K562 (cell line): Measurements from ENCODE around the gene NDST1. TPM values are rescaled to one million over a fixed set of nuclear protein-coding genes. Genes with fewer than 3 reads are reported as not detected.

ENCODE experiments used
- ATAC-seq: fragments of 200-7000 bp; cut with Tn5 transposase; 3 replicates; pipeline ENCODE4 v1.9.1; 2020; ENCODE audit warnings: moderate library complexity
- BruUV-seq: library from RNA; stranded (reverse); fragments of 400-500 nt; replicated peaks from 2 replicates; lab custom pipeline; 2021; lab: Mats Ljungman, UMichigan
- CTCF ChIA-PET: fragments of 300-600 bp; formaldehyde crosslinking; extraction: SDS; loops from one replicate; lab custom pipeline; 2021; ENCODE audit warnings: low intra/inter-chr PET ratio; lab: Yijun Ruan, JAX
- POLR2A ChIA-PET: fragments of 300-600, 350-650 bp; sonication (Branson Sonifier 250); formaldehyde crosslinking; extraction: SDS; loops from one replicate; lab custom pipeline; 2021; ENCODE audit warnings: antibody characterized with exemption, inconsistent platforms; lab: Yijun Ruan, JAX
- DNase-seq, 4 experiments: peaks; one replicate each; pipeline versions ENCODE4 v3.0.0 to v3.0.0-alpha.2; 2011 to 2018; ENCODE audit warnings: low spot score in 3 of 4, mixed read lengths in 3 of 4; ENCODE audit errors: extremely low read depth in 1 of 4
- FAIRE-seq: peaks from 2 replicates; lab custom pipeline; 2011; peaks lifted over from hg19 to GRCh38; lab: Jason Lieb, UNC
- H2AFZ ChIP-seq: 2 replicates; pipeline ENCODE4 v1.6.0; 2011; ENCODE audit warnings: low read depth, low read length, control low read depth, inconsistent platforms
- H3K27ac ChIP-seq: fragments of 200-600 bp; 3 replicates; pipeline ENCODE4 v1.8.0; 2011; ENCODE audit warnings: low read depth, mild to moderate bottlenecking, control low read depth, inconsistent platforms, low read length, moderate library complexity, mixed read lengths; ENCODE audit errors: extremely low read depth
- H3K27me3 ChIP-seq, 2 experiments: fragments of 300-600 bp in 1 of 2; 2 replicates in 1 of 2; 3 replicates in 1 of 2; pipeline versions ENCODE4 v1.6.0 to v1.8.0; 2011; ENCODE audit warnings: inconsistent platforms in 2 of 2, low read length in 2 of 2, mild to moderate bottlenecking in 1 of 2, mixed read lengths in 1 of 2, moderate library complexity in 1 of 2; ENCODE audit not compliant: control insufficient read depth in 2 of 2, insufficient read depth in 2 of 2
- H3K36me3 ChIP-seq: fragments of 300-600 bp; 3 replicates; pipeline ENCODE4 v1.8.0; 2011; ENCODE audit warnings: mild to moderate bottlenecking, low read length, inconsistent platforms; ENCODE audit not compliant: control insufficient read depth, insufficient read depth
- H3K4me1 ChIP-seq, 2 experiments: fragments of 200-600 bp in 1 of 2; replicated peaks in 1 of 2; 2 replicates in 1 of 2; 3 replicates in 1 of 2; pipeline versions ENCODE4 v1.5.1 to v1.8.0; 2011; ENCODE audit warnings: inconsistent platforms in 2 of 2, low read length in 2 of 2, mild to moderate bottlenecking in 1 of 2, mixed read lengths in 1 of 2, moderate library complexity in 1 of 2; ENCODE audit not compliant: control insufficient read depth in 2 of 2, insufficient read depth in 2 of 2
- H3K4me2 ChIP-seq: 2 replicates; pipeline ENCODE4 v1.6.1; 2011; ENCODE audit warnings: low read length, control low read depth, inconsistent platforms, mixed read lengths; ENCODE audit not compliant: insufficient read depth
- H3K4me3 ChIP-seq: fragments of 200-600 bp; sonication (generic), shearing (Covaris generic); 2 replicates; pipeline ENCODE4 v1.5.1; 2016; ENCODE audit warnings: control low read depth, inconsistent platforms
- H3K79me2 ChIP-seq: fragments of 200-600 bp; 3 replicates; pipeline ENCODE4 v1.8.0; 2011; ENCODE audit warnings: low read length, inconsistent platforms; ENCODE audit not compliant: control insufficient read depth, insufficient read depth
- H3K9ac ChIP-seq, 2 experiments: 2 replicates each; pipeline versions ENCODE4 v1.6.0 to v1.6.1; 2011; ENCODE audit warnings: low read depth in 2 of 2, low read length in 2 of 2, control low read depth in 1 of 2, inconsistent platforms in 1 of 2, mild to moderate bottlenecking in 1 of 2, mixed read lengths in 1 of 2; ENCODE audit not compliant: insufficient read depth in 1 of 2
- H3K9me1 ChIP-seq: one replicate; pipeline ENCODE4 v1.6.0; 2011; ENCODE audit warnings: inconsistent platforms, mild to moderate bottlenecking, low read length, moderate library complexity; ENCODE audit not compliant: control insufficient read depth, insufficient read depth
- H3K9me3 ChIP-seq: replicated peaks from 2 replicates; pipeline ENCODE4 v1.5.1; 2011; ENCODE audit warnings: low read depth, low read length, inconsistent platforms; ENCODE audit not compliant: control insufficient read depth, insufficient read depth
- H4K20me1 ChIP-seq: replicated peaks from 2 replicates; pipeline ENCODE4 v1.6.1; 2011; ENCODE audit warnings: low read length, inconsistent platforms, mixed read lengths; ENCODE audit not compliant: control insufficient read depth, insufficient read depth
- CBX2 ChIP-seq: fragments of 200-600 bp; sonication (generic); IDR thresholded peaks from one replicate; pipeline ENCODE4 v1.6.1; 2012; ENCODE audit warnings: mild to moderate bottlenecking, low read length, inconsistent platforms; ENCODE audit not compliant: insufficient read depth, poor library complexity, severe bottlenecking
- CREB1 ChIP-seq, 2 experiments: sonication (generic) in 1 of 2; formaldehyde crosslinking in 1 of 2; IDR thresholded peaks; 2 replicates each; pipeline versions ENCODE4 v1.6.1 to v1.8.0; 2012 to 2022; ENCODE audit warnings: inconsistent platforms in 1 of 2, mild to moderate bottlenecking in 1 of 2, missing genetic modification reagents in 1 of 2, moderate library complexity in 1 of 2
- HEY1 ChIP-seq: fragments of 250-450 bp; sonication (Bioruptor Pico); IDR thresholded peaks from 2 replicates; pipeline ENCODE4 v1.5.0; 2020; ENCODE audit warnings: mild to moderate bottlenecking, moderate library complexity, borderline replicate concordance
- MXD1 ChIP-seq: fragments of 250-450 bp; sonication (Bioruptor Pico); IDR thresholded peaks from 2 replicates; pipeline ENCODE4 v1.8.0; 2021; ENCODE audit warnings: borderline replicate concordance, mild to moderate bottlenecking, moderate library complexity; ENCODE audit not compliant: poor library complexity, severe bottlenecking
- NEUROD1 ChIP-seq: fragments of 150-350 bp; IDR thresholded peaks from 2 replicates; pipeline ENCODE4 v1.6.1; 2014; ENCODE audit warnings: borderline replicate concordance, low read length, low read depth; ENCODE audit not compliant: partially characterized antibody
- SMAD3 ChIP-seq: fragments of 450-650 bp; formaldehyde crosslinking; conservative IDR thresholded peaks from 2 replicates; pipeline ENCODE4 v1.4.0; 2020; ENCODE audit warnings: mild to moderate bottlenecking
- SMARCC2 ChIP-seq: fragments of 450-650 bp; IDR thresholded peaks from 2 replicates; pipeline ENCODE4 v1.6.1; 2017; ENCODE audit warnings: antibody characterized with exemption, moderate library complexity, mild to moderate bottlenecking, low read depth
- TRIM25 ChIP-seq: fragments of 450-650 bp; IDR thresholded peaks from 2 replicates; pipeline ENCODE4 v1.7.0; 2016; ENCODE audit warnings: borderline replicate concordance
- ZNF277 ChIP-seq: fragments of 250-450 bp; sonication (Bioruptor Pico); IDR thresholded peaks from 2 replicates; pipeline ENCODE4 v1.8.0; 2022; ENCODE audit warnings: inconsistent platforms, mild to moderate bottlenecking, moderate library complexity, borderline replicate concordance
- WGBS: fragments of 100-300 bp; shearing (Covaris generic); methylation state at CpG from one replicate; pipeline ENCODE4 v1.1.6; 2016; ENCODE audit warnings: low coverage, mixed read lengths; ENCODE audit not compliant: insufficient coverage; ENCODE audit errors: missing lambda C conversion rate; 5-methylcytosine and 5-hydroxymethylcytosine counted together
- in situ Hi-C: fragments of 300-500 bp; cut with MboI; formaldehyde crosslinking; loops from 4 replicates; pipeline ENCODE4 v1.15.0; 2018; ENCODE audit warnings: inconsistent platforms, mixed read lengths
- intact Hi-C: fragments of 100-400 bp; cut with micrococcal nuclease; formaldehyde crosslinking; loops from 2 replicates; pipeline ENCODE4 v1.14.2; 2022
- polyA plus RNA-seq, 8 experiments: library from polyadenylated mRNA; depleted of rRNA in 4 of 8; stranded (reverse) in 5 of 8; unstranded in 3 of 8; fragments of >200 nt; fragmentation: Nextera tagmentation in 2 of 8; fragmentation: Illumina TruSeq in 1 of 8; extraction: Ambion mirVana in 2 of 8; extraction: Trizol in 1 of 8; gene quantifications; 2 replicates each; pipeline versions ENCODE4 v1.2.1 to v1.2.3, GENCODE V29; 2011 to 2014; ENCODE audit warnings: inconsistent platforms in 1 of 8, missing spikeins in 1 of 8
- total RNA-seq, 7 experiments: library from RNA; depleted of rRNA in 6 of 7; stranded (reverse); fragments of >200 nt in 6 of 7; fragmentation: Illumina TruSeq in 2 of 7; extraction: Trizol in 2 of 7; gene quantifications; 2 replicates each; pipeline versions ENCODE4 v1.2.1 to v1.2.3, GENCODE V29; 2011 to 2021; ENCODE audit warnings: low replicate concordance in 1 of 7

The NDST1 gene
- total and polyA plus RNA-seq, 9 of the 15 experiments (the other 6 are each of a cell fraction or from before 2014, with no cell fraction given), result 0.38 to 47.9 (median 9.9) TPM

- H3K27me3 ChIP-seq, result peaks cover 14 to 59% of the 10 kb centered on the region in 2 experiments; a peak in 4 of 5 replicates
- peaks cover 0 to 12% of the 10 kb centered on the region in 2 experiments; a peak in 2 of 5 replicates for H3K4me1 ChIP-seq
- TF ChIP-seq SMAD3 (CRISPR knock-in tag) (no peak), CBX2 (no peak), SMARCC2 (no peak), ZNF277 (no peak), TRIM25 (no peak), CREB1 (IDR thresholded peaks at IDR 0.05) (no peak), CREB1 (CRISPR knock-in tag; IDR thresholded peaks at IDR 0.05) (no peak), HEY1 (CRISPR knock-in tag) (no peak), NEUROD1 (no peak), MXD1 (CRISPR knock-in tag) (no peak)
- no peak for DNase-seq
- no peak overlapping the region for H3K9ac ChIP-seq
- H4K20me1 ChIP-seq, result no peaks in the 10 kb centered on the region; the same call in 1 of the 2 replicates
- ATAC-seq, result peak; percentile 27; the same call in 2 of the 3 replicates
- H3K27ac ChIP-seq, result no peak overlapping the region
- no peak overlapping the region for H2AFZ ChIP-seq
- in situ Hi-C loops, result no loop called here
- H3K79me2 ChIP-seq, result no peaks in the 10 kb centered on the region
- no peaks in the 10 kb centered on the region for H3K36me3 ChIP-seq
- H3K4me3 ChIP-seq, result no peak overlapping the region
- no peak for FAIRE-seq
- no peaks in the 10 kb centered on the region for H3K9me1 ChIP-seq
- 4% methylated on average over 9 of the region's 9 CpGs for WGBS
- no peak overlapping the region for H3K4me2 ChIP-seq
- intact Hi-C loops, result no loop called here
- no TSS peak for BruUV-seq
- H3K9me3 ChIP-seq, result no peaks in the 10 kb centered on the region
- CTCF ChIA-PET, result interaction anchor here (0.6 kb wide), 1 partner anchor 21 kb away, joined by 3 read pairs; no protein-coding TSS in a partner anchor
- POLR2A ChIA-PET, result interaction anchor here (0.5 to 0.6 kb wide), 2 partner anchors 78 to 175 kb away, joined by 3 read pairs; no protein-coding TSS in a partner anchor
Observed at GRCh38 chr5:150583541-150584225, 75.8 kb downstream of the NDST1 start.
